GM12873 (cell line): ENCODE measurements around the gene IL3RA.

Source experiments
- TF ChIP-seq, protein P1 (sequence below): IDR thresholded peaks from 2 replicates; pipeline ENCODE4 v1.5.1; 2012; ENCODE audit warnings: low read depth, mild to moderate bottlenecking, moderate library complexity, low read length, control low read depth; ENCODE audit not compliant: insufficient read depth; ENCODE audit errors: missing control alignments

The IL3RA gene

GRCh38 chrX:1341545-1342184, 5.1 kb downstream of the IL3RA start:
- TF ChIP-seq, protein P1, sequence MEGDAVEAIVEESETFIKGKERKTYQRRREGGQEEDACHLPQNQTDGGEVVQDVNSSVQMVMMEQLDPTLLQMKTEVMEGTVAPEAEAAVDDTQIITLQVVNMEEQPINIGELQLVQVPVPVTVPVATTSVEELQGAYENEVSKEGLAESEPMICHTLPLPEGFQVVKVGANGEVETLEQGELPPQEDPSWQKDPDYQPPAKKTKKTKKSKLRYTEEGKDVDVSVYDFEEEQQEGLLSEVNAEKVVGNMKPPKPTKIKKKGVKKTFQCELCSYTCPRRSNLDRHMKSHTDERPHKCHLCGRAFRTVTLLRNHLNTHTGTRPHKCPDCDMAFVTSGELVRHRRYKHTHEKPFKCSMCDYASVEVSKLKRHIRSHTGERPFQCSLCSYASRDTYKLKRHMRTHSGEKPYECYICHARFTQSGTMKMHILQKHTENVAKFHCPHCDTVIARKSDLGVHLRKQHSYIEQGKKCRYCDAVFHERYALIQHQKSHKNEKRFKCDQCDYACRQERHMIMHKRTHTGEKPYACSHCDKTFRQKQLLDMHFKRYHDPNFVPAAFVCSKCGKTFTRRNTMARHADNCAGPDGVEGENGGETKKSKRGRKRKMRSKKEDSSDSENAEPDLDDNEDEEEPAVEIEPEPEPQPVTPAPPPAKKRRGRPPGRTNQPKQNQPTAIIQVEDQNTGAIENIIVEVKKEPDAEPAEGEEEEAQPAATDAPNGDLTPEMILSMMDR: no peak

DNA sequence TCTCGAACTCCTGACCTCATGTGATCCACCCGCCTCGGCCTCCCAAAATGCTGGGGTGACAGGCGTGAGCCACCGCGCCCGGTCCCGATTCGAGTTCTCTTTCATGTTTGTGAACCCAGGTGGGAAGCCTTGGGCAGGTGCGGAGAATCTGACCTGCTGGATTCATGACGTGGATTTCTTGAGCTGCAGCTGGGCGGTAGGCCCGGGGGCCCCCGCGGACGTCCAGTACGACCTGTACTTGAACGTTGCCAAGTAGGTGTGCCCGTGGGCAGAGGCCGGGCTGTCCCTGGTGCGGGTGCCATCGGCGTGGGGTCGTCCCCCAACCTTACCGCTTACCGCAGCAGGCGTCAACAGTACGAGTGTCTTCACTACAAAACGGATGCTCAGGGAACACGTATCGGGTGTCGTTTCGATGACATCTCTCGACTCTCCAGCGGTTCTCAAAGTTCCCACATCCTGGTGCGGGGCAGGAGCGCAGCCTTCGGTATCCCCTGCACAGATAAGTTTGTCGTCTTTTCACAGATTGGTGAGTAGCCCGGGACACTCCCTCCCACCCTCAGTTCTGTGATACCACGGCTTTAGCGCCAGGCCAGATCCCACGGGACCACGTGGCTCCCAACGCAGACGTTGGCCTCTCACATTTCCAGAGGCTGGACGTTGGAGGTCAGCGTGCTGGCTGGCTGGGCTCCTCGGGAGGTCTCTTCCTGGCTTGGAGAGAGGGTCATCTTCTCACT, 15.6 kb downstream of the IL3RA start:
- TF ChIP-seq, protein P1: no peak

DNA sequence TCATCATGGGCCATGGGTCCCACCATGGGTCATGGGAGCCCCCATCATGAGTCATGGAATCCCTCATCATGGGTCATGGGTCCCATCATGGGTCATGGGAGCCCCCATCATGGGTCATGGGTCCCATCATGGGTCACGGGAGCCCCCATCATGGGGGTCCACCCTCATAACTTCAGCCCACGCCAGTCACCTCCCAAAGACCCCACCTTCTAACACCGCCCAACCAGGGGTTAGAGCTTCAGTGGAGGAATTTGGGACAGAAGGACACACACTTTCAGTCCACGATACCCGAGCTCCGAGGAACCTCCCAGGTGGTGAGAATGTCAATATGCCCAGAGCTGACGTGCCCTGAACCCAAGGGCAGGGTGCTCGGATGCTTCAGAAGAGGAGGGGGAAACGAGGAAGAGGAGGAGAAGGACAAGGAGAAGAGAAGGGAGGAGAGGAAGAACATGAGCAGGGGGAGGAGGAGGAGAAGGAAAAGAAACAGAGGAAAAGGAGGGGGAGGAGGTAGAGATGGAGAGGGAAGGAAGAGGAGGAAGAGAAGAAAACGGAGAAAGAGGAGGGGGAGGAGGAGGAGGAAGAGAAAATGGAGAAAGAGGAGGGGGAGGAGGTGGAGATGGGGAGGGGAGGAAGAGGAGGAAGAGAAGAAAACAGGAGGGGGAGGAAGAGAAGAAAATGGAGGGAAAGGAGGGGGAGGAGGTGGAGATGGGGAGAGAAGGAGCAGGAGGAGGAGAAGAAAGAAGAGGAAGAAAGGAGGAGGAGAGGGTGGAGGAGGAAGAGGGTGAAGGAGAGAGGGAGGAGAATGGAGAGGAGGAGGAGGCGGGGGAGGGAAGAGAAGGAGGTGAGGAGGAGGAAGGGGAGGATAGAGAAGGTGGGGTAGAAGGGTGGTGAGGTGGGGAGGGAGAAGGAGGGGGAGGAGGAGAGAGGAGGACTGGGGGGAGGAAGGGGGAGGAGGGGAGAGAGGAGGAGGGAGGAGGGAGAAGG, 17.7 kb downstream of the IL3RA start:
- TF ChIP-seq, protein P1: no peak

DNA sequence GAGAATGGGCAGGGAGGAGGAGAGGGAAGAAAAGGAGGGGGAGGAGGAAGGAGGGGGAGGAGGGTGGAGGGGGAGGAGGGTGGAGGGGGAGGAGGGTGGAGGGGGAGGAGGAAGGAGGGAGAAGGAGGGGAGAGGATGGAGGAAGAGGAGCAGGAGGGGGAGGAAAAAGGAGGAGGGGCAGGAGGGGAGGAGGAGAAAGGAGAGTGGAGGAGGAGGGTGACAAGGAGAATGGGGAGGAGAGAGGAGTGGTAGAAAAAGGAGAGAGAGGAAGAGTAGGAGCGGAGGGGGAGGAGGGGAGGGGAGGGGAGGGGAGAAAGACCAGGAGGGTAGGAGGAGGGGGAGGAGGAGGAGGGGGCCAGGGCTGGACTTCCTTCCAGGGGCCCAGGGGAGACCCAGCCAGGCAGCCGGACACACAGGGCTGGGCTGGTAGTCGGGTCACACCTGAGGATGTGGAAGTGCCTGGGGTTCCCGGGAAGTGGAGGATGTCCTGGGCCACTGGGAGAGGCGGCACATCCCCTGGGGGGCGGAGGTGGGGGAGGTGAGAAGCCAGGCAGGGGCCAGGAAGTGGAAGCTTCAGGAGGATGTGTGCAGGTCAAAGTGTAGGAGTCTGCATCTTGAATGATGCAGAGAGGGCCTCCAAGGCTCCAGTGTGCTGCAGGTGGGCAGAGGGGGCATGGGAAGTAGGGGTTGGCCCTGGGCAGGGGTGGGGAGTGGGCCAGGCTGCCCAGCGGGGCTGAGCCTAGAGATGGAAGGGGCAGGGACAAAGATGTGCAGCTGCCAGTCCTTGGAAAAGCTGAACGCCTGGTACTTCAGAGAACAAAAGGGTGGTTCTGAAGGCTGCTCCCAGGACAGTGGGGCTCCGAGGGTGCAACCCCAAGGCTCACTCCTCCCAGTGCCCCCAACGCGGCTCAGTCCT, 18.8 kb downstream of the IL3RA start:
- TF ChIP-seq, protein P1: no peak

GRCh38 chrX:1357993-1358392, 21.4 kb downstream of the IL3RA start:
- TF ChIP-seq, protein P1: no peak

- TF ChIP-seq, protein P1: no peak
These were observed 22.4 kb downstream of the IL3RA start for GRCh38 chrX:1358793-1359476.
